ENCODE measurements around the gene ZNF280D.

Gene ZNF280D

DNA sequence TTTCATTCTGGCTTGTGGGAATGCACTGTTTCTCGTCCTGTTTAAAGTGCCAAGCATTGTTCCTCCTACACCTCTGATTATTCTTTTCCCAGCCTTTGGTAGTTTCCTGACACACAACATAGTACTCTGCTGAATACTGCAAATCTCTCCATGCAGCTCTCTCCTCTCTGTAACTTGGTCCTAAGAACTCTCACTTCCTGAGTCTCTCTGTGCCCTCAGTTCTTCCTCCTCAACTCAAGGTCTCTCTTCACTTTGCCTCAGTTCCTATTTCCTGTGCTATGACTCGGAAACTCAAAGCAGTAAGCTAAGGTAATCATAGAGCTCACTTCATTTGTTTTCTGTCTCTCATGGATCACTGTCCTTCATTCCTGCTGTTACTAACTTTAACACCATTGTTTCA, 113.4 kb downstream of the ZNF280D start:
- DNase-seq: no peak

DNA sequence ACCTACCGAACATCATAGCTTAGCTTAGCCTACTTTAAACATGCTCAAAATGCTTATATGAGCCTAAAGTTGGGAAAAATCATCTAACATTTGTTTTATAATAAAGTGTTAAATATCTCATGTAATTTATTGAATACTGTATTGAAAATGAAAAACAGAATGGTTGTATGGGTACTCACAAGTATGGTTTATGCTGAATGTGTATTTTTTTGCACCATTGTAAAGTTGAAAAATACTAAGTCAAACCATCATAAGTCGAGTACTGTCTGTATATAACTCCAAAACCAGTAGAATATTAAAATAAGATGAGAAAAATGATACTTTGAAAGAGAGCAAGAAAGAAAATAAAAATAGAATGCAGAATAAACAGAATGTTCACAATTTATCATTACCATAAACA, 115.7 kb downstream of the ZNF280D start:
- DNase-seq: no peak

DNA sequence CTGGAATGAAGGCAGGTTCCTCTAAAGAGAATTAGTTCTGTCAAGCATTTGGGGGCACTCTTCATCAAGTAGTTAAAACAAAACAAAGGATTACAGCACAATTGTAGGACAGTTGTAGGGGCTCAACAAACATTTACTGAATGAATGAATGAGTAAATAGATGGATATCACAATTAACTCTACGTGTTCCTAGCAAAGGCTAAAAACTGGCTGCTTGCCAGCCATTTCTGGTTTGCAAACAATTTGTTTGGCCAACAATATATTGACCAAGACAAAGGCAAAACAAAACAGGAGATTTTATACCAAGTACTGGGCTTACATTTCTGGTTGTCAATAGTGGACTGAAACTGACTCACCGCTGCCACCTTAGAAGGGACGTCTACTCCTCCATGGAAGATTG, 116.8 kb downstream of the ZNF280D start:
- DNase-seq: no peak

DNA sequence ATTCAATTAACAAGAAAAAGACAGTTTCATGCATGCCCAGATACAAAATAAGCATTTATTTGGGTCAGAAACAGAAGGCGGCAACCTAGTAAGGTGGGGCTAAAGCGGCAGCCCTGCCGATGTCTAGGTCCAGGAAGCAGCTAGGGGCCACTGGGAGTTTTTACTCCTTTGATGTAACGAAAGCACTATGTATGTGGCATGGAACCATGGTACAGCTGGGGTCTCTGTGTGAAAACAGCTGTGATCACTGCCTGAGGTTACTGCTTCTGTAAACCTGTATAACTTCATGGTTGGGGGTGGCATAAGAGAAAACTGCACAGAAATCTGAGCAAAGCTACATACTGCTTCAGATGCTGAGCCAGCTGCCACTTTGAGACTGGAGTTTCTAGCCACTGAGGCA, 119.5 kb downstream of the ZNF280D start:
- DNase-seq: no peak

DNA sequence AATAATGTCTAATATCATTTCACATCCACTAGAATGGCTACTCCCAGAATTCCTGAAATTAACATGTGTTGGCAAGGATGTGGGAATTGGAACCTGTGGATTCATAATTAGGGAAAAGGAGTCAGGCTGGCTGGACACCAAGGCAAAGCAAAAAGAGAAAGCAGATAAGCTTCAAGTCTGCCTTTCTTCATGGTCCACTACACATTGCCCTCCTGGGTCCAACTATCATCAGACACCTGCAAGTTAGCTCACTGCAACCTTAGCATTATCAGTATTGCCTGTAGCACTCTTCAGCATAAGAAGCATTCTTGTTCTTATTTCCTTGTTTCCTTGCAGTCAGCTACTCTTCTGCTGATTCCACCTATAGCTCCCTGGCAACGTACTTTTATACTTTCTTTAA, 124.3 kb downstream of the ZNF280D start:
- DNase-seq: no peak

DNA sequence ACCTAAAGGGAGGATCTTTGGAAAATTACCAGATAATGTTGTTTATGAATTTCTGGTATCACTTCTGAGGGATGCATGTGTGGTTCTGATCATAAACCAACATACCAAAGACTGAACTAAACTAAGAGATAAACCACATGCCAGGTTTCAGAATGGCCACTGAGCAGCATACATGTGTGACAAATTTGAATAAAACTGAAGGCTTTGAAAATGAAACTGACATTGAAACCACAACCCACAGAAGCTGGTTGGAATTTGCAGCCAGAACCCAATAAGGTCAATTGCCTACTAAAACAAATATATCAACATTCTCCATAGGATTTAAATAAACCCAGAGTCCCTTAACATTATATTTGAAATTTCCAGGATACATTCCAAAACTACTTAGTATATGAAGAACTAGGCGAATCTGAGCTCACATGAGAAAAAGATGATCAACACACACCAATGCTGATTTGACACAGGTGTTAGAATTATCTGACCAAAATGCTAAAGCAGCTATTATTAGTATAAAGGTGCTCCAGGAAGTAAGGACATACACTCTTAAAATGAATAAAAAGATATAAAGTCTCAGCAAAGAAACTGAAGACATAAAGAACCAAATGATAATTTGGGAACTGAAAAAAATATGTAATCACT, 125.0 kb downstream of the ZNF280D start:
- DNase-seq: no peak

DNA sequence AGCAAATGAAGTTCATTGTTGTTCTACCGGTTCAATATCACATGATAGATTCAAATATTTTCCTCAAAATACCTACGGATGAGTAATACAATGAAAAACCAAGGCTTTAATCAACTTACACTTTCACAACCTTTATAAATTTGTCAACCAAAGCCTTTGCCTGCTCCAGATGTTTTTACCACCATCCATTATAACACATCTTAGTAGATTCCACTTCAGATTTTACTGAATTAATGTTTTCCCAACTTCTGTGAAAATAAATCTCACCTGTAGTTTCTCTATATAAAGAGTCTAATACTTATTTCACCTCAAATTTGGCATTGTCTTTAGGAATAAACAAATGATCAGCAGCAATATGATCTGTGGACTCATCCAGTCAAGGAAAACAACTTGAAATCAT, 131.1 kb downstream of the ZNF280D start:
- DNase-seq: no peak

DNA sequence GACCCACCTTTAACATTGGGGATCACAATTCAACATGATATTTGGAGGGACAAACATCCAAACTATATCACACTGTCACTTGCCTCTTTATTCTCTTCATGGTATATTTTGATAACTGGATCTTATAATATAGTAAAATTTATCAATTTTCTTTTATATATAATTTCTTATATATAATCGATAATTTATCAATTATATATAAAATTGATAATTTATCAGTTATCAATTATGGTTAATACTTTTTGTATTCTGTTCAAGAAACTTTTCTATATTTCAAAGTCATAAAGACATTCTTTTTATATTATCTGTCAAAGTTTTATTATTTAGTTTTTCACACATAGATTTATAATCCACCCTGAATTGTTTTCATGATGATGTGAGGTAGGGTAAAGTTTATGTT, 132.9 kb downstream of the ZNF280D start:
- DNase-seq: no peak

DNA sequence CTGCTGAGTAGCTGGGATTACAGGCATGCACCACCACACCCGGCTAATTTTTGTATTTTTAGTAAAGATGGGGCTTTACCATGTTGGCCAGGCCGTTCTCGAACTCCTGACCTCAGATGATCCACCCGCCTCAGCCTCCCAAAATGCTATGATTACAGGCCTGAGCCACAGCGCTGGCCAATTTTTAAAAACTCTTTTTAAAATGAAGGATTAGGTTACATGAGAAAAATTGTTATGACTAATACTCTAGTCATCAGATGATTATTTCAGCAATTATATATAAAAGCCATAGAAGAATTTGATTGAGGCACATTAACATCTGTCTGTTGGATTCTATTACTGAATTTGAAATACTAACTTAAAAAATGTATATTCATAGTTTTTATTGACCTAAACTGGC, 134.3 kb downstream of the ZNF280D start:
- DNase-seq: no peak

DNA sequence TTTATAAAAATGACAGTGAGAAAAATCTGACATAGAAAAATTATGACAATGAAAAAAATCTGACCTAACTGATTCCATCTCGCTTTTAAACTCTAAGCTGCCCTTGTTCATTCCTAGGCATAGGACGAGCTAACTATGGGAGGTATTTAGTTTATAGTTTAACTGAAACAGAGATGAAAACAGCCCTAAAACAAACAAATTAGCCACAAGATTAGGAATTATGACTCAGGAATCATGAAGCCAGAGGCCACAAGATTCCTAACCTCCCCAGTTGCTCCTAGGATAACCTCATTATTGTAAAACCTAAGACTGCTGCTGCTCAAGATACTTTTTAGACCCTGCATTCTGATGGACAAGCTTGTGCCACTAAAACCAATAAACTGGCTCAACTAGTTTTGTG, 145.6 kb downstream of the ZNF280D start:
- no peak for DNase-seq

DNA sequence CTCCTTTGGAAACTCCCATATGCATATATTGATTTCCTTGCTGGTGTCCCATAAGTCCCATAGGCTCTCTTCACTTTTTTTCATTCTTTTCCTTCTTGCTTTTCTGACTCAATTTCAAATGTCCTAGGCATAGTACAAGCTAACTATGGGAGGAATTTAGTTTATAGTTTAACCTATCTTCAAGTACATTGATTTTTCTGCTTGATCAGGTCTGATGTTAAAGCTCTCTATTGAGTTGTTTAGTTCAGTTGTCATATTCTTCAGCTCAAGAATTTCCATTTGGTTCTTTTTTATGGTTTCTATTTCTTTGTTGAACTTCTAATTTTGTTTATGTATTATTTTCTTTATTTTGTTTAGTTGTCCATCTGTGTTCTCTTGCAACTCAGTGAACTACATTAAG, 147.1 kb downstream of the ZNF280D start:
- DNase-seq: no peak

DNA sequence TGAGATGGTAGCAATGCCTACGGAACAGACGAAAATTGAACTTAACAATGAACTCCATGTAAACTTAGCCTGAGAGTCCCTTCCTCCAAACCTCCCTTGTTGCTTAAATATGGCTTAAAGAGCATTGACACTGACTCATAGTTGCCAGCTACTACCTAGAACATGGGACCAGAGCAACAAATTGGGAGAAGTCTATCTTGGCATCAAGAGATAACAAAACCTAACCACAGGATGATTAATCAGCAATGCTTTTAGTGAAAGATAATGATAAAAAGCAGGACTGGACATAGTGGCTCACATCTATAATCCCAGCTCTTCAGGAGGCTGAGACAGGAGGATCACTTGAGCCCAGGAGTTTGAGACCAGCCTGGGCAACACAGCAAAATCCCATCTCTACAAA, 150.5 kb downstream of the ZNF280D start:
- no peak for DNase-seq
